HCT116 (cell line): ENCODE measurements around the gene RNF220. TPM values are rescaled to one million over a fixed set of nuclear protein-coding genes. Genes with fewer than 3 reads are reported as not detected.

Experiments
- ATAC-seq: fragments of 200-7000 bp; cut with Tn5 transposase; 2 replicates; pipeline ENCODE4 v1.9.1; 2020; ENCODE audit warnings: mild to moderate bottlenecking, moderate library complexity
- BruUV-seq: library from RNA; stranded (reverse); fragments of 400-500 nt; replicated peaks from 2 replicates; lab custom pipeline; 2021; lab: Mats Ljungman, UMichigan
- CTCF ChIA-PET: fragments of 300-600 bp; sonication (Branson Sonifier 250); formaldehyde crosslinking; loops from one replicate; lab custom pipeline; 2021; ENCODE audit warnings: antibody characterized with exemption; lab: Charles Lee
- POLR2A ChIA-PET: fragments of 300-600, 350-600 bp; sonication (Branson Sonifier 250); formaldehyde crosslinking; loops from one replicate; lab custom pipeline; 2021; ENCODE audit warnings: antibody characterized with exemption; lab: Charles Lee
- RAD21 ChIA-PET, 2 experiments: fragments of 300-600 bp; sonication (Branson Sonifier 250); formaldehyde crosslinking; loops; one replicate each; lab custom pipeline; 2023; ENCODE audit warnings: low total read pairs in 2 of 2; ENCODE audit not compliant: uncharacterized antibody in 2 of 2, unreplicated experiment in 2 of 2, low non-redundant PET in 1 of 2; lab: Charles Lee
- DNase-seq: peaks from one replicate; pipeline ENCODE4 v3.0.0-alpha.2; 2010; ENCODE audit warnings: low read depth, low spot score
- H2AFZ ChIP-seq: fragments of 200-600 bp; shearing (Covaris generic), sonication (generic); 2 replicates; pipeline ENCODE4 v1.6.1; 2017; ENCODE audit warnings: low read depth, mixed run types, mixed read lengths, antibody characterized with exemption, low read length; ENCODE audit not compliant: poor library complexity, severe bottlenecking
- H3K27ac ChIP-seq: 2 replicates; pipeline ENCODE4 v1.5.1; 2012; ENCODE audit warnings: low read depth, low read length
- H3K27me3 ChIP-seq: fragments of 200-600 bp; sonication (generic); 2 replicates; pipeline ENCODE4 v1.6.1; 2016; ENCODE audit warnings: mixed run types, low read length, mixed read lengths; ENCODE audit not compliant: insufficient read depth
- H3K36me3 ChIP-seq, 2 experiments: fragments of 200-500 bp in 1 of 2; fragments of 200-600 bp in 1 of 2; sonication (Bioruptor generic) in 1 of 2; sonication (generic) in 1 of 2; 2 replicates each; pipeline versions ENCODE4 v1.5.1 to v1.6.1; 2014 to 2016; ENCODE audit warnings: low read length in 2 of 2, inconsistent platforms in 1 of 2, mixed read lengths in 1 of 2, mixed run types in 1 of 2; ENCODE audit not compliant: insufficient read depth in 2 of 2, control insufficient read depth in 1 of 2
- H3K4me1 ChIP-seq, 2 experiments: fragments of 200-600 bp in 1 of 2; sonication (generic) in 1 of 2; 2 replicates each; pipeline versions ENCODE4 v1.5.1 to v1.6.1; 2012 to 2017; ENCODE audit warnings: low read length in 2 of 2, inconsistent platforms in 1 of 2, mild to moderate bottlenecking in 1 of 2, mixed read lengths in 1 of 2, mixed run types in 1 of 2, moderate library complexity in 1 of 2; ENCODE audit not compliant: insufficient read depth in 2 of 2, control insufficient read depth in 1 of 2
- H3K4me2 ChIP-seq: fragments of 200-600 bp; sonication (generic); 2 replicates; pipeline ENCODE4 v1.6.1; 2017; ENCODE audit warnings: mixed run types, low read length, mixed read lengths
- H3K4me3 ChIP-seq, 2 experiments: fragments of 200-600 bp in 1 of 2; sonication (generic) in 1 of 2; replicated peaks in 1 of 2; 2 replicates each; pipeline ENCODE4 v1.5.1; 2011 to 2016; ENCODE audit warnings: low read length in 2 of 2, control low read depth in 1 of 2, low read depth in 1 of 2, mild to moderate bottlenecking in 1 of 2, mixed read lengths in 1 of 2, mixed run types in 1 of 2
- H3K79me2 ChIP-seq: fragments of 200-600 bp; sonication (generic); 2 replicates; pipeline ENCODE4 v1.6.1; 2017; ENCODE audit warnings: mild to moderate bottlenecking, mixed run types, low read length, moderate library complexity, mixed read lengths; ENCODE audit not compliant: insufficient read depth
- H3K9ac ChIP-seq: fragments of 200-600 bp; sonication (generic); 2 replicates; pipeline ENCODE4 v1.6.1; 2016; ENCODE audit warnings: low read length, mixed read lengths
- H3K9me2 ChIP-seq: fragments of 200-600 bp; sonication (generic), shearing (Covaris generic); 2 replicates; pipeline ENCODE4 v1.6.1; 2017; ENCODE audit warnings: mixed run types, mild to moderate bottlenecking, moderate library complexity; ENCODE audit not compliant: insufficient read depth
- H3K9me3 ChIP-seq, 2 experiments: fragments of 200-500 bp in 1 of 2; fragments of 200-600 bp in 1 of 2; sonication (Bioruptor generic) in 1 of 2; sonication (generic) in 1 of 2; 2 replicates each; pipeline ENCODE4 v1.6.1; 2014 to 2017; ENCODE audit warnings: low read length in 2 of 2, mixed read lengths in 2 of 2, inconsistent platforms in 1 of 2, low read depth in 1 of 2, mild to moderate bottlenecking in 1 of 2, mixed run types in 1 of 2, moderate library complexity in 1 of 2; ENCODE audit not compliant: control insufficient read depth in 1 of 2, insufficient read depth in 1 of 2
- H4K20me1 ChIP-seq: fragments of 200-600 bp; sonication (generic), shearing (Covaris generic); 2 replicates; pipeline ENCODE4 v1.6.1; 2017; ENCODE audit warnings: mixed run types, mild to moderate bottlenecking, moderate library complexity; ENCODE audit not compliant: insufficient read depth
- ATF3 ChIP-seq: IDR thresholded peaks from 2 replicates; pipeline ENCODE4 v1.6.1; 2012
- CEBPB ChIP-seq: IDR thresholded peaks from 2 replicates; pipeline ENCODE4 v1.6.1; 2012; ENCODE audit warnings: low read depth
- EGR1 ChIP-seq: IDR thresholded peaks from 2 replicates; pipeline ENCODE4 v1.6.1; 2012; ENCODE audit warnings: low read depth
- EZH2 ChIP-seq: fragments of 200-600 bp; sonication (generic); IDR thresholded peaks from 2 replicates; pipeline ENCODE4 v1.6.1; 2017; ENCODE audit warnings: antibody characterized with exemption, mixed run types
- EZH2phosphoT487 ChIP-seq: fragments of 200-600 bp; IDR thresholded peaks from 2 replicates; pipeline ENCODE4 v1.6.1; 2018; ENCODE audit warnings: antibody characterized with exemption, borderline replicate concordance
- FOSL1 ChIP-seq: IDR thresholded peaks from 2 replicates; pipeline ENCODE4 v1.6.1; 2012; ENCODE audit warnings: low read depth
- JUND ChIP-seq: IDR thresholded peaks from 2 replicates; pipeline ENCODE4 v1.6.1; 2012
- POLR2A ChIP-seq: IDR thresholded peaks from 2 replicates; pipeline ENCODE4 v1.7.0; 2011; ENCODE audit warnings: borderline replicate concordance; ENCODE audit not compliant: insufficient read depth, insufficient read length; ENCODE audit errors: extremely low read depth
- POLR2AphosphoS5 ChIP-seq: IDR thresholded peaks from 2 replicates; pipeline ENCODE4 v1.6.1; 2011; ENCODE audit warnings: mild to moderate bottlenecking, low read depth, low read length, moderate library complexity
- REST ChIP-seq: IDR thresholded peaks from 2 replicates; pipeline ENCODE4 v1.6.1; 2012; ENCODE audit warnings: low read depth
- SIN3A ChIP-seq: IDR thresholded peaks from 2 replicates; pipeline ENCODE4 v1.6.1; 2012; ENCODE audit warnings: low read depth
- SP1 ChIP-seq: IDR thresholded peaks from 2 replicates; pipeline ENCODE4 v1.6.1; 2012; ENCODE audit warnings: low read depth
- TCF7L2 ChIP-seq: IDR thresholded peaks from 2 replicates; pipeline ENCODE4 v1.7.0; 2011; ENCODE audit warnings: borderline replicate concordance, inconsistent platforms; ENCODE audit not compliant: insufficient read depth, insufficient read length; ENCODE audit errors: extremely low read depth
- ZFX ChIP-seq: fragments of 450-650 bp; IDR thresholded peaks from 2 replicates; pipeline ENCODE4 v1.6.1; 2017
- intact Hi-C: fragments of 100-400 bp; cut with micrococcal nuclease; formaldehyde crosslinking; loops from 2 replicates; pipeline ENCODE4 v1.10.0; 2022
- total RNA-seq: library from RNA; stranded (reverse); gene quantifications from one replicate; pipeline ENCODE4 v1.2.1, GENCODE V29; 2021; ENCODE audit not compliant: unreplicated experiment
- TF ChIP-seq, protein P1 (sequence below): IDR thresholded peaks from 2 replicates; pipeline ENCODE4 v1.6.1; 2012
- TF ChIP-seq, protein P2 (sequence below), 3 experiments: fragments of 200-600 bp in 1 of 3; sonication (generic) in 1 of 3; IDR thresholded peaks in 2 of 3; conservative IDR thresholded peaks in 1 of 3; 2 replicates each; pipeline ENCODE4 v1.5.1; 2012 to 2017; ENCODE audit warnings: low read depth in 2 of 3, low read length in 2 of 3, antibody characterized with exemption in 1 of 3, borderline replicate concordance in 1 of 3, control low read depth in 1 of 3, mild to moderate bottlenecking in 1 of 3, mixed read lengths in 1 of 3, mixed run types in 1 of 3, moderate library complexity in 1 of 3; ENCODE audit not compliant: insufficient read depth in 1 of 3

The RNF220 gene
- total RNA-seq, 1 experiment from 2014 or later: 84.5 TPM

DNA sequence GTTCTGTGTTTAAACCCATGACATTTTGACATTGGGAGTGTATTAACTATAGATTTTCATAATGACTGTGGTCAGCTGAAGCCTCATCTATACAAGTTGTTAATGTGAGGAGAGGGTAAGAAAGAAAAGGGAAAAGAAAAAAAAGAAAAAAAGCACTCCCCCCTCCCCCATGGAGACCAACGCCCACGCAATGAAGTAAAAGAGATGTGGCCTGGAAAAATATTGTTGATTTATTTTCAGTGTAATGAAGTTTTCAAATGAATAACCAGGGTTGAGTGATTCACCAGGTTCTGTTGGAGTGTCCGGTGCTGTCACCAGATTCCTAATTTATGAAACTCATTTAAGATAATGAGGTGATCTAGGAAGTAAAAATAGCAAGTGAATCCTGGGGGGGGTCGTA, 4.7 kb downstream of the RNF220 start (continued):
- TF ChIP-seq REST: no peak

DNA sequence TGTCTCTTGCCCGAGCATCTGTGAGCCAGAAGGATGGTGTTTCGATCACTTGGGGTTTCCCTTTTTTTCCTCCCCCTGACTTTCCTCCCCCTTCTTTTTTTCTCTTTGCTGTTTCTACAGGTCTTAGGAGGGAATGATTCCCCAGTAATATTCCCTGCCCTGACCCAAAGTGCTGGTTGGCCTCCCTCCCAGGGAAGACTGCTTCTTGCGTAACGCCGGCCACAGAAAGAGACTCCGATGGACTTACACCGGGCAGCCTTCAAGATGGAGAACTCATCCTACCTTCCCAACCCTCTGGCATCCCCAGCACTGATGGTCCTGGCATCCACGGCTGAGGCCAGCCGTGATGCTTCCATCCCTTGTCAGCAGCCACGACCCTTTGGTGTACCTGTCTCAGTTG, 6.8 kb downstream of the RNF220 start:
- intact Hi-C loops: no loop called here
- TF ChIP-seq POLR2AphosphoS5 (no peak), FOSL1 (no peak), ATF3 (no peak), TCF7L2 (no peak), EGR1 (no peak), POLR2A (no peak), EZH2 (no peak), REST (no peak), ZFX (no peak), CEBPB (no peak), SIN3A (no peak), SP1 (no peak), JUND (no peak), EZH2phosphoT487 (no peak)
- TF ChIP-seq, protein P1, sequence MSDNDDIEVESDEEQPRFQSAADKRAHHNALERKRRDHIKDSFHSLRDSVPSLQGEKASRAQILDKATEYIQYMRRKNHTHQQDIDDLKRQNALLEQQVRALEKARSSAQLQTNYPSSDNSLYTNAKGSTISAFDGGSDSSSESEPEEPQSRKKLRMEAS: no peak
- TF ChIP-seq, protein P2, sequence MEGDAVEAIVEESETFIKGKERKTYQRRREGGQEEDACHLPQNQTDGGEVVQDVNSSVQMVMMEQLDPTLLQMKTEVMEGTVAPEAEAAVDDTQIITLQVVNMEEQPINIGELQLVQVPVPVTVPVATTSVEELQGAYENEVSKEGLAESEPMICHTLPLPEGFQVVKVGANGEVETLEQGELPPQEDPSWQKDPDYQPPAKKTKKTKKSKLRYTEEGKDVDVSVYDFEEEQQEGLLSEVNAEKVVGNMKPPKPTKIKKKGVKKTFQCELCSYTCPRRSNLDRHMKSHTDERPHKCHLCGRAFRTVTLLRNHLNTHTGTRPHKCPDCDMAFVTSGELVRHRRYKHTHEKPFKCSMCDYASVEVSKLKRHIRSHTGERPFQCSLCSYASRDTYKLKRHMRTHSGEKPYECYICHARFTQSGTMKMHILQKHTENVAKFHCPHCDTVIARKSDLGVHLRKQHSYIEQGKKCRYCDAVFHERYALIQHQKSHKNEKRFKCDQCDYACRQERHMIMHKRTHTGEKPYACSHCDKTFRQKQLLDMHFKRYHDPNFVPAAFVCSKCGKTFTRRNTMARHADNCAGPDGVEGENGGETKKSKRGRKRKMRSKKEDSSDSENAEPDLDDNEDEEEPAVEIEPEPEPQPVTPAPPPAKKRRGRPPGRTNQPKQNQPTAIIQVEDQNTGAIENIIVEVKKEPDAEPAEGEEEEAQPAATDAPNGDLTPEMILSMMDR (IDR thresholded peaks at IDR 0.05 in 2 of 3, conservative IDR thresholded peaks at IDR 0.05 in 1 of 3; ENCODE audit: borderline replicate concordance in 1 of 3, insufficient read depth in 1 of 3, low read depth in 2 of 3, low read length in 2 of 3): no peak
- Histone ChIP-seq H3K36me3 (no peaks in the 10 kb centered on the region), H3K27me3 (no peaks in the 10 kb centered on the region), H3K79me2 (no peaks in the 10 kb centered on the region), H3K4me2 (no peak overlapping the region), H3K4me3 (no peak overlapping the region), H3K9ac (no peak overlapping the region), H3K9me3 (no peaks in the 10 kb centered on the region), H3K4me1 (no peaks in the 10 kb centered on the region), H3K27ac (no peak overlapping the region), H2AFZ (no peak overlapping the region), H3K9me2 (no peaks in the 10 kb centered on the region), H4K20me1 (no peaks in the 10 kb centered on the region)
- no TSS peak for BruUV-seq
- no peak for DNase-seq
- POLR2A ChIA-PET: no interaction called here
- ATAC-seq: no peak
- CTCF ChIA-PET: no interaction called here
- RAD21 ChIA-PET: no interaction called here
